HFF-Myc (cell line): Measurements from ENCODE around the gene CXCR3.
"Not testable (repeated sequence)": the region's sequence is repeated elsewhere in the genome, so short reads cannot be mapped to it uniquely, and the experiment has no call there.

ENCODE experiments used
- DNase-seq: peaks from one replicate; pipeline ENCODE4 v3.0.0-alpha.2; 2011; ENCODE audit warnings: low read depth; ENCODE audit errors: extremely low read depth
- H3K4me3 ChIP-seq: replicated peaks from 2 replicates; pipeline ENCODE4 v1.5.1; 2011; ENCODE audit warnings: low read depth, mild to moderate bottlenecking, control low read depth, low read length
- CTCF ChIP-seq: IDR thresholded peaks from 2 replicates; pipeline ENCODE4 v1.5.1; 2012; ENCODE audit warnings: mild to moderate bottlenecking, low read depth, low read length, control low read depth; ENCODE audit errors: missing control alignments

The CXCR3 gene

GRCh38 chrX:71618303-71618721, at the start of gene CXCR3:
CXCR3 (minus strand) TSS chrX:71618511; CDS start chrX:71618449, 62 bp downstream.
- H3K4me3 ChIP-seq: no peak within 1 kb of the TSS
- no peak for TF ChIP-seq CTCF
- no peak for DNase-seq

GRCh38 chrX:71667328-71668247, 49.3 kb upstream of the CXCR3 start, which contains the start of gene LOC101059915:
LOC101059915 (plus strand) TSS chrX:71667546.
- TF ChIP-seq CTCF: no peak
- DNase-seq: no peak
- no peak within 1 kb of the TSS for H3K4me3 ChIP-seq

GRCh38 chrX:71666240-71667223, 48.2 kb upstream of the CXCR3 start:
- TF ChIP-seq CTCF: no peak
- no peak overlapping the region for H3K4me3 ChIP-seq
- no peak for DNase-seq

GRCh38 chrX:71665747-71666146, 47.4 kb upstream of the CXCR3 start:
- H3K4me3 ChIP-seq: no peak overlapping the region
- no peak for DNase-seq
- TF ChIP-seq CTCF: no peak

- DNase-seq: no peak
- no peak for TF ChIP-seq CTCF
Measured at GRCh38 chrX:71664889-71665491, 46.7 kb upstream of the CXCR3 start.

GRCh38 chrX:71664202-71664601, 45.9 kb upstream of the CXCR3 start:
- not testable (repeated sequence) for H3K4me3 ChIP-seq, DNase-seq
- TF ChIP-seq CTCF: peak; percentile 26

More at GRCh38 chrX:71664889-71665491, 46.7 kb upstream of the CXCR3 start:
- no peak overlapping the region for H3K4me3 ChIP-seq

- not testable (repeated sequence) for H3K4me3 ChIP-seq, DNase-seq
Measured at GRCh38 chrX:71663238-71663637, 44.9 kb upstream of the CXCR3 start.

GRCh38 chrX:71662654-71663053, 44.3 kb upstream of the CXCR3 start:
- not testable (repeated sequence) for H3K4me3 ChIP-seq, DNase-seq
